DMS53 treated with DMSO at 0.1 percent for 48 hours (cell line): ENCODE data around the gene COASY.

Experiments used
- DNase-seq: peaks from one replicate; lab custom pipeline; 2025; ENCODE audit not compliant: unreplicated experiment; lab: John Stamatoyannopoulos, UW

The COASY gene

GRCh38 chr17:42571435-42572225, 9.7 kb downstream of the COASY start:
- no peak for DNase-seq

- no peak for DNase-seq
Measured at GRCh38 chr17:42573095-42573494, 11.1 kb downstream of the COASY start.

- no peak for DNase-seq
Measured at GRCh38 chr17:42574463-42574862, 12.5 kb downstream of the COASY start.

GRCh38 chr17:42577140-42577531, 15.2 kb downstream of the COASY start:
- peak; percentile 44 for DNase-seq

DNA sequence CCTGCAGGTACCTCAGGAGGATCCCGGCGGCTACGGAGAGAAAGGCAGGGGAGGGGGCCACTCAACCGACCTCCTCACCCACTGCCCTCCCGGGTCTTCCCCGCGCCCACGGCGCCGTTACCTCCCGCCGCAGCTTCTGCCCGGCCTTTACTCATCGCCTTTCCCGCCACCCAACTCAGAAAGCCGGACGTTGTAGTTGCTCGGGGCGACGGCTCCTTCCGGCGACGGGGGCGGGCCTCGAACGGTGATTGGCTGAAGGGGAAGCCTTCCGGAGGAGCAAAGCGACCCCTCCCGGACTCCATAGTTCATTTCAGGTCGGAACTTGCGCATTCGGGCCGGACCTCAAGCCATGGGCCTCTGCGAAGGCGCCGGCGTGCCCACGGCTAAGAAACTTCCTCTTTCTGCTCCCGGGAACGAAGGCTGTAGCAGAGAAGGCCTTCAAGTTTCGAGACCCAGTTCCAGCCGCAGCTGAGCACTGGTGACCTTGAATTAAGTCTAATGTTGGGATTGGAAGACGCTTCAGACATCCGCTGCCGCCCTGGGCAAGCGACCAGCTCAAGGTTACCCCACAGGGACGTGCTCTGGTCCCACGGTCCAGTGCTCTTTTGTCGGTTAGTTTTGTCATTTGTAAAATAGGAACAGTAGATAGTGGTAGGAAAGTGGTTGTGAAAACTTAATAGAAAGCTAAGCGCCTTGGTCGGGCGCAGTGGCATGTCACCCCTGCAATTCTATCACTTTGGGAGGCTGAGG, 15.8 kb downstream of the COASY start, which contains the start of gene PSMC3IP:
PSMC3IP (minus strand) TSS at position 198 of the 750 bp plus-strand sequence; CDS start at position 155, 43 bp downstream.
- DNase-seq, result peak; percentile 97

- DNase-seq, result peak; percentile 59
Measured at GRCh38 chr17:42578282-42578869, 16.4 kb downstream of the COASY start.

DNA sequence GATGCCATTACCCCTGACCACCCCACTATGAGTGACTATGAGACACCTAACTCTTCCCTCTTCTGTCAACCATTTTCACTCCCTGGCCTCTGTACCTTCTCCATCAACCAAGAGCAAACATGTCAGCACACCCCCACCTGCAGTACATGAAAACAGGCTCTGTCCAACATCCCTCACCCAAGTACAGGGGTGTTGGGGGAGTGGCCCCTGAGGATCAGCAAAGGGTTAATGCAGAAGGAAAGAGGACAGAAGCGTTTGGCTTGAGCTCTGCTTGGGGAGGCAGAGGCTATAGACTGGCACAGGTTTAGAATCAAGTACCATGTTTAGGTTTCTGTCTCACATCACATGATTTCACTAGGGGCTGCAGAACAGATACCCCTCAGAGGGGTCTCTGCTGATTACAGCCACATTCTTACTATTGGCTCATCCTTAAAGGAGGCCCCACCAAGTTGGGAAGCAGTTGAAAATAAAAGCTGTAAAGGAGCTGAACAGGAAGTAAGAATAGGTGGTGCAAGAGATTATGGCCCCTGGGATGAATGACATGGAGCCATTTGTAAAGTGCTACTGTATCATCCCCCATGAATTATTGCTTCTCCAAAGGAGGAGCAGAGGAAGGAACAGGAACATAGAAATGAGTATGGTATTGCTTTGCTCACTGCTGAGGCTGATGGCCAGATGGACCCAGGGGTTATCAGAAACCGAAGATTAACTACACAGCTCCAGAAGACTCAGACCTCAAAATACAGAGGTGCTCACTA, 18.0 kb downstream of the COASY start:
- DNase-seq, result no peak

GRCh38 chr17:42581744-42582270, 19.9 kb downstream of the COASY start:
- no peak for DNase-seq

DNA sequence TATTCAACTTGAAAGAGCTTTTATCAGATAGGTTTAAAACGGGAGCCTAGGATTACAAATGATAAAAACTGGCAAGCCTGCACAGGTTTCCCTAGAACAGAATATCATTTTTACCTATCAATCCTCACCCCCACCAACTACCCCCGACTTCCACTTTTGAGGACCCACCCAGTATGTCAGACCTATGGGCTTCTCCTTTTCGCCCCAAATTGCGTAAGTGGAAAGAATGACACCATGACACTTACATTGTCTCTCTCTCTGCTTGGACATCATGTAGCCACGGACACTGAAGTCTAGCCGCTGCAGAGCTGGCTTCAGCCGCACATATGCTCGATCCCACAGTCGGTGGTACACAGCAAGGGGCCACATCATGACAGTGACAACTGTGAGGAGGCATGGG, 22.9 kb downstream of the COASY start:
- no peak for DNase-seq

- no peak for DNase-seq
Measured at GRCh38 chr17:42585353-42585752, 23.4 kb downstream of the COASY start.

GRCh38 chr17:42586514-42587230, 24.7 kb downstream of the COASY start:
- DNase-seq, result no peak

- no peak for DNase-seq
Measured at GRCh38 chr17:42590886-42591285, 28.9 kb downstream of the COASY start.

DNA sequence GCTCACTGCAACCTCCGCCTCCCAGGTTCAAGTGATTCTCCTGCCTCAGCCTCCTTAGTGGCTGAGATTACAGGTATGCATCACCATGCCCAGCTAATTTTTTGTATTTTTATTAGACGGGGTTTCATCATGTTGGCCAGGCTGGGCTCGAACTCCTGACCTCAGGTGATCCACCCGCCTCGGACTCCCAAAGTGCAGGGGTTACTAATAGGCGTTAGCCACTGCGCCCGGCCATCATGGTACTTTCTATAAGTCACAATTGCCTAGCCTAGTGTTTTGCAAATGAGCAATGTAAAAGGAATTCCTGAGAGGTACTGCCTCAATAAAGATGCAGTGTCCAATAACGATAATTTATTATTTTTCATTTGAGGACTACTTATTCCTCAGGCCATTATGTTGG, 29.5 kb downstream of the COASY start:
- no peak for DNase-seq

- DNase-seq, result no peak
Measured at GRCh38 chr17:42596386-42596785, 34.4 kb downstream of the COASY start.

GRCh38 chr17:42598905-42599304, 37.0 kb downstream of the COASY start:
- no peak for DNase-seq

GRCh38 chr17:42603318-42603717, 41.4 kb downstream of the COASY start:
- no peak for DNase-seq

DNA sequence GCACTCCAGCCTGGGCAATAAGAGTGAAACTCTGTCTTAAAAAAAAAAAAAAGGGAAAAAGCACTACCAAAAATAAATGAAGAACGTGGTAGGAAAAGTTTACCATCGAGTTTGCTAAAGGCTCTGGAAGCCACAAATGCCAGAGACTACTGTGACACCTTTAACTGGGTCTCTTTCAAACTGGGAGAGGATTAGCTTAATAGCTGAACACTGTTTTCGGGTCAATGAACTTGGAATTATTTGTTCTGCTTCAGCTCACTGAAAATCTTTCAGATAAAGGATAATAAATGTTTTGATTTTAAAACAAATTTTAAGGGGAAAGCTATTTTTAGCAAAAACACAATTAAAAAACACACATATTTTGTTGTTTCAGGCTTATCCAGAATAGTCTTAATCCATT, 45.8 kb downstream of the COASY start:
- no peak for DNase-seq

DNA sequence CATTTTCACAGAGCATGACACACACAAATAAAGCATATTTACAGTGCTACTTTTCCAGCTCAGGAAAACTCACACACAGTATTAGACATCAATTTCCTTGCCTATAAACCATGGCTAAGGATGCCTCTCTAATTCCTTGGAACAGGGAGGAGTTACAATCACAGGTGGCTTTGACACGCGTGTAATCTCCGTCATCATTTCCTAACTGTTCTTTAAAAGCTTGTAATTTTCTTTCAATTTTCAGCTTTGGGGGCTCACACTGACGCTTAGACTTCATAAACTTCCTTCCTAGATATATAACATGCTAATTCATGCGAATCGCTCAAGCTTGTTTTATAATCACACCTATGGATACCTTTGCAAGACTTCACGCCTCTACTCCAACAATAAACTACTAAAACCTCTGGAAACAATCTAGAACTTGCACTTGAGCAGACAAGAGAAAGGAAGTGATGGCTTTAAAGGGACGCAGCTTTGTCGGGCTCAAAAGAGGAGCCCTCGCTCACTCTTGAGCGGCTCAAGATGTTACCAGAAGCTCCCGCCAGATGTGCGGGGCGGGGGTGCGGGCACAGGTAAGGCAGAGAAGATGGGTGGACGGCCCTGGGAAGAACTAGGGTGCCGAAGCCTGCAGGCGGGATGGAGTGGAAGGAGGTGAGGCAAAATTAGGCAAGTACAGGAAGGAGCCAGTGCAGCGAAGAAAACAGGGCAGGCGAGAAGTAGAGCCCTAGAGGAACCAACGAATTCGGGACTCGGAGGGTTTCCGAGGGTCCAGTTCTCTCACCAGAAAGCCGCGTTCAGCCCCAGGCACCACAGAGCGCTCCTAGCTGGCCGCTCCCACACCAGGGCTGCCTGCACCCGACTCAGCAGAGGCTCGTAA, 46.6 kb downstream of the COASY start:
- no peak for DNase-seq

GRCh38 chr17:42609182-42609813, 47.4 kb downstream of the COASY start, which contains the start of the genes RETREG3 and TUBG1:
Gene RETREG3 (minus strand): TSS chr17:42609374. CDS start chr17:42609324, 50 bp downstream.
Gene TUBG1 (plus strand): TSS chr17:42609683. CDS start chr17:42609738, 55 bp downstream.
- peak; percentile 99 for DNase-seq
